A673 (cell line): ENCODE measurements around the gene GSDME.

ENCODE experiments used
- EZH2 ChIP-seq: fragments of 200-600 bp; sonication (generic); IDR thresholded peaks from 2 replicates; pipeline ENCODE4 v1.6.1; 2017; ENCODE audit warnings: borderline replicate concordance, low read depth, mild to moderate bottlenecking, mixed read lengths, antibody characterized with exemption, low read length; ENCODE audit not compliant: poor library complexity, severe bottlenecking
- TF ChIP-seq, protein P1 (sequence below): fragments of 300-800, 200-600 bp; sonication (generic); conservative IDR thresholded peaks from 2 replicates; pipeline ENCODE4 v1.5.1; 2017; ENCODE audit warnings: low read depth, mild to moderate bottlenecking, antibody characterized with exemption, low read length, moderate library complexity, mixed read lengths

DNA sequence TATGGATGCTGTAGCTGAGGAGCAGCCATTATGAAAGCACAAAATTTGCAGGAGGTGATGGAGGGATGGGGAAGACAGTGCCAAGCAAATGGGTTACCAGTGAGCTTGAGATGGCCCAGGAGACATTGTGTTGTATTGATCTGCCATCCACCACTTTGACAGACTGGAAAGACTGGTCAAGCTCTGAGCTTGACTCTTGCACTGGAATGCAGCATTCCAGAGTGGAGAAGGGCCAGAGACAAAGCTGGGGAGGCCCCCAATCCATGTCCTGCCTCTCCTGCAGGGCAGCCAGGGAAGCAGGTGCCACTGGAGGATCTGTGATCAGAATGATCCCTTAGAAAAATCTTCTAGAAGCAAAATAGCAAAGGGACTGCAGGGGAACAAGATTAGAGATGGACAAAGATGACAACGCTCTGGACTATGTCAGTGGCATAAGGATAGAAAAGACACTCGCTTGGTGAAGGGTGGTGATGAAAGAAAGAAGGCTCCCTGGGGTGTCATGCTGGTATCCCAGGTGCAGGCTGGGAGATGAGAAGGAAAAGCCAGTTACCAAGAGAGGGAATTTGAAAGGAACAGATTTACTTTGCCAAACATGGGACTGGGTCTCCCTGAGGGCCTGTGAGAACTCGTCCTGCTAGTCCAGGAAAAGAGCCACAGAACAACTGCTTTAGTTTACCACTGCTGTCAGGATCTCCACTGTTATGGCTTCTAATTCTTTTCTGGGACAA is 5.0 kb downstream of the GSDME start:
- TF ChIP-seq, protein P1, sequence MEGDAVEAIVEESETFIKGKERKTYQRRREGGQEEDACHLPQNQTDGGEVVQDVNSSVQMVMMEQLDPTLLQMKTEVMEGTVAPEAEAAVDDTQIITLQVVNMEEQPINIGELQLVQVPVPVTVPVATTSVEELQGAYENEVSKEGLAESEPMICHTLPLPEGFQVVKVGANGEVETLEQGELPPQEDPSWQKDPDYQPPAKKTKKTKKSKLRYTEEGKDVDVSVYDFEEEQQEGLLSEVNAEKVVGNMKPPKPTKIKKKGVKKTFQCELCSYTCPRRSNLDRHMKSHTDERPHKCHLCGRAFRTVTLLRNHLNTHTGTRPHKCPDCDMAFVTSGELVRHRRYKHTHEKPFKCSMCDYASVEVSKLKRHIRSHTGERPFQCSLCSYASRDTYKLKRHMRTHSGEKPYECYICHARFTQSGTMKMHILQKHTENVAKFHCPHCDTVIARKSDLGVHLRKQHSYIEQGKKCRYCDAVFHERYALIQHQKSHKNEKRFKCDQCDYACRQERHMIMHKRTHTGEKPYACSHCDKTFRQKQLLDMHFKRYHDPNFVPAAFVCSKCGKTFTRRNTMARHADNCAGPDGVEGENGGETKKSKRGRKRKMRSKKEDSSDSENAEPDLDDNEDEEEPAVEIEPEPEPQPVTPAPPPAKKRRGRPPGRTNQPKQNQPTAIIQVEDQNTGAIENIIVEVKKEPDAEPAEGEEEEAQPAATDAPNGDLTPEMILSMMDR: no peak
- no peak for TF ChIP-seq EZH2
